Measurements from ENCODE around the gene CCR2.
"Not testable (repeated sequence)": the region's sequence is repeated elsewhere in the genome, so short reads cannot be mapped to it uniquely, and the experiment has no call there.

Gene CCR2

DNA sequence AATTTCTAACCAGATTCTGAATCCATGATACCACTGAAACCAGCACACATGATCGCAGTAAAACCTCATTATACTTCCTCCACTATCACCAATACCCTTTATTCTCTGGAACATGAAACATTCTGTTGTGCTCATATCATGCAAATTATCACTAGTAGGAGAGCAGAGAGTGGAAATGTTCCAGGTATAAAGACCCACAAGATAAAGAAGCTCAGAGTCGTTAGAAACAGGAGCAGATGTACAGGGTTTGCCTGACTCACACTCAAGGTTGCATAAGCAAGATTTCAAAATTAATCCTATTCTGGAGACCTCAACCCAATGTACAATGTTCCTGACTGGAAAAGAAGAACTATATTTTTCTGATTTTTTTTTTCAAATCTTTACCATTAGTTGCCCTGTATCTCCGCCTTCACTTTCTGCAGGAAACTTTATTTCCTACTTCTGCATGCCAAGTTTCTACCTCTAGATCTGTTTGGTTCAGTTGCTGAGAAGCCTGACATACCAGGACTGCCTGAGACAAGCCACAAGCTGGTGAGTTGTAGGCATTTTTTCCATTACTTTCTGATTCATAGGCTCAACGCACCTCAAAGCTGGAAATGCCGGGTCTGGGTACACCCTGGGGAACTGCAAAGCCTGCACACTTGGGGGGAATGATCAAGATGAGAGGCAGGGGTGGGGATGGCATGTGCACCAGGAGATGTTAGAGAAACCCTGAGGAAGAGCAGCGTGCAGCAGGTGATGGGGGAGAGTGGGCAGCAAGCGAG lies at the start of gene CCR2:
TSS of gene CCR2 (plus strand) at position 465 of the 764 bp plus-strand sequence. CDS start 3,417 bp downstream, outside the sequence.
- H3K9me3 Mint-ChIP-seq = peaks cover under 1% of the 10 kb centered on the region
- no peaks in the 10 kb centered on the region for H3K36me3 Mint-ChIP-seq (ENCODE audit: low read depth)
- H3K27me3 Mint-ChIP-seq = peaks cover 61% of the 10 kb centered on the region
- H3K4me1 Mint-ChIP-seq (ENCODE audit: low read depth) = peaks cover 89% of the 10 kb centered on the region
- DNase-seq = no peak
- H3K27ac Mint-ChIP-seq = peak within 1 kb of the TSS; percentile 85
- peak within 1 kb of the TSS; percentile 32 for H3K4me3 Mint-ChIP-seq

DNA sequence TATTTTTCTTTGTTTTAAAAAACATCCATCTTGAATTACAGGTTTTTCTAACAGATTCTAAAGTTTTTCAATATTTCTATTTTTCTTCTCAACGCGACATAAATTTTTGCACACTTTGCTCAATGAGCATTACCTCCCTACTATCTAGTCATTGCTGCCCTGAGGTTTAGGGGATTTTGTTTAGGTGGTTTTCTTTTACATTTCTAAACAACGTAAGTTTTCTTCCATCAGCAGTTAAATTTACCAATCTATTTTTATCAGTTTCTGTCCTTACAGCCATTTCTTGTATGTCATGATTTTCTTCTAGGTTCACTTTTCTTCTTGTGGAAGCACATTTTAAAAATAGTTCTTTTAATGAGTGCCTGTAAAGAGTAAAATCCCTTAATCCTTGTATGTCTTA lies 49.2 kb upstream of the CCR2 start:
- Mint-ChIP-seq H3K27ac (no peak overlapping the region), H3K27me3 (peaks cover 2% of the 10 kb centered on the region), H3K4me3 (no peak overlapping the region), H3K9me3 (no peaks in the 10 kb centered on the region), H3K4me1 (ENCODE audit: low read depth) (peaks cover 27% of the 10 kb centered on the region), H3K36me3 (ENCODE audit: low read depth) (no peaks in the 10 kb centered on the region)
- DNase-seq = no peak

DNA sequence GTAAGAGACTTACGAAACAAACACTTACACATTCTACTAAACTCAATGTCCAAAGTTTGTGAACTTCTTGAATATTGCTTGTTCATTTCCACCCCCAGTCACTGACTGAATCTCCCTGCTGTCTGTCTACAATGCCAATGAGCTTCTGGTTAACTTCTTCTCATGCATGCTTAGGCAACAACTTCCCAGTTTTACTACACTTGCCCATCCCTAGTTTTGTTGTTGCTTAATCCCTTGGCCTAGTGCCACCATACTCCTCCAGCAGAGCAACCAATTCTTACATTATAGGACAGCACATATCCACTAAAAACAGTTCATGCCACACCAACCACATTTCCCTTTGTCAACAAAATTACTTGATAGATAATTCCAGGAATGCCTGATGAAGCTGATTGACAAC lies 40.9 kb upstream of the CCR2 start:
- no peak overlapping the region for H3K4me3 Mint-ChIP-seq
- peaks cover 10% of the 10 kb centered on the region for H3K9me3 Mint-ChIP-seq
- H3K4me1 Mint-ChIP-seq (ENCODE audit: low read depth) = peaks cover 2% of the 10 kb centered on the region
- no peak overlapping the region for H3K27ac Mint-ChIP-seq
- no peaks in the 10 kb centered on the region for H3K36me3 Mint-ChIP-seq (ENCODE audit: low read depth)
- DNase-seq = no peak
- peaks cover 17% of the 10 kb centered on the region for H3K27me3 Mint-ChIP-seq

DNA sequence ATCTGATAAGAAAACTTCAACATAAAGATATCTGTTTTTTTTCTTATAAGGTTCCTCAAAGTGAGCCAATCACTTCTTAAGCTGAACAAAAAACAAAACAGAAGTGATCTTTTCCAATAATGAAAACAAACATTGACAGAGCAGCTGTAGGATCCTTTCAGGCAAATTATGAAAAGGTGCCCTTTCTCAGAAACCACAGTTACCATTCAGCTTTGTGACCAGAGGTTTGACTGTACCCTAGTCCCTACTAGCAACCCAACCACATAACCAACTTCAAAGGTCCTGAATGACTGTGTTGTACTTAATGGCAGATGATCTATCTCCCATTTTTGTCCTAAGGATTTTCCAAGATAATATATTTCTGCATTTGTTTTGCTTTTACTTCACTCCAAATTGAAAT lies 39.4 kb upstream of the CCR2 start:
- no peak overlapping the region for H3K4me3 Mint-ChIP-seq
- H3K27me3 Mint-ChIP-seq = peaks cover 17% of the 10 kb centered on the region
- peaks cover 2% of the 10 kb centered on the region for H3K4me1 Mint-ChIP-seq (ENCODE audit: low read depth)
- DNase-seq = no peak
- no peaks in the 10 kb centered on the region for H3K36me3 Mint-ChIP-seq (ENCODE audit: low read depth)
- H3K27ac Mint-ChIP-seq = no peak overlapping the region
- H3K9me3 Mint-ChIP-seq = peaks cover 10% of the 10 kb centered on the region

DNA sequence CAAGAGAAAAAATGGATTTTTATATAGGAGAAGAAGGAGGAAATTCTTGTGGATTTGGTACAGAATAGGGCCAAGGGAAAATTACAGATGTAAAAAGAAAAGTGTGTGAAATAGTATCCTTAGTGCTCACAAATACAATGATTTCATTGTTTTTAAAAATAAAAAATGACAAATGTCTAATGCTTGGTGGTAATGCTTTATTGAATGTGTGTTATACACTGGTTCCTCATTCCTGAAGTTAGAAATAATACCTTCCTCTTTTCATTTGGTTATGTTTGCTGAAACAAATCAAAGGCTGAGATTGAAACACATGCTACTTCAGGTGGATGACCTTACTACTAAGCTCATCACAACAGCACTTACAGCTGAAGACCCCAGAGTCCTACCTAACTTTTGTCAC lies 37.7 kb upstream of the CCR2 start:
- H3K4me1 Mint-ChIP-seq (ENCODE audit: low read depth) = peaks cover 2% of the 10 kb centered on the region
- no peak overlapping the region for H3K27ac Mint-ChIP-seq
- H3K27me3 Mint-ChIP-seq = peaks cover 12% of the 10 kb centered on the region

DNA sequence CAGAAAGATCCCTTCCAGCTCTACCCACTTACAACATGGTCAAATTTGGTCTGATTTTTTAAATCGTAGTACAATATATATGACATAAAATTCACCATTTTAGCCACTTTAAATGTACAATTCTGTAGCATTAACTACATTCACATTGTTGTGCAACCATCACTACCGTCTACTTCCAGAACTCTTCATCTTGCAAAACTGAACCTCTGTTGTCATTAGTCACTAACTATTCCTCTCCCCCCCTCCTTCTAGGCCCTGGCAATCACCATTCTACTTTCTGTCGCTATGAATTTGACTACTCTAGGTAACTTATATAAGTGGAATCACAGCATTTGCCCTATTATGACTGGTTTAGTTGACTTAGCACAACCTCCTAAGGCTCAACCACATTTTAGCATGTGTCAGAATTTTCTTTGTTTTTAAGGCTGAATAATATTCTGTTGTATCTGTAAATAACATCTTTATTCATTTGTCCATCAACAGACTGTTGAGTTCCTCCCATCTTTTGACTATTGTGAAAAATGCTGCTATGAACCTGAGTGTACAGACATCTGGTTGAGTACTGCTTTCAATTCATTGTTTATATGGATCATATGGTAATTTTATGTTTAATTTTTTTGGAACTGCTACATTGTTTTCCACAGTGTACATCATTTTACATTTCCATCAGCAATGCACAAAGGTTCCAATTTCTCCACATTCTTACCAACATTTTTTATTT lies 35.5 kb upstream of the CCR2 start:
- DNase-seq = no peak
- Mint-ChIP-seq H3K4me1 (ENCODE audit: low read depth) (peaks cover 2% of the 10 kb centered on the region), H3K27ac (no peak overlapping the region), H3K9me3 (peaks cover 10% of the 10 kb centered on the region), H3K4me3 (no peak overlapping the region), H3K27me3 (peaks cover 12% of the 10 kb centered on the region), H3K36me3 (ENCODE audit: low read depth) (no peaks in the 10 kb centered on the region)

More for the DNA sequence above, 37.7 kb upstream of the CCR2 start:
- peaks cover 10% of the 10 kb centered on the region for H3K9me3 Mint-ChIP-seq
- no peak overlapping the region for H3K4me3 Mint-ChIP-seq
- no peaks in the 10 kb centered on the region for H3K36me3 Mint-ChIP-seq (ENCODE audit: low read depth)
- DNase-seq = no peak

DNA sequence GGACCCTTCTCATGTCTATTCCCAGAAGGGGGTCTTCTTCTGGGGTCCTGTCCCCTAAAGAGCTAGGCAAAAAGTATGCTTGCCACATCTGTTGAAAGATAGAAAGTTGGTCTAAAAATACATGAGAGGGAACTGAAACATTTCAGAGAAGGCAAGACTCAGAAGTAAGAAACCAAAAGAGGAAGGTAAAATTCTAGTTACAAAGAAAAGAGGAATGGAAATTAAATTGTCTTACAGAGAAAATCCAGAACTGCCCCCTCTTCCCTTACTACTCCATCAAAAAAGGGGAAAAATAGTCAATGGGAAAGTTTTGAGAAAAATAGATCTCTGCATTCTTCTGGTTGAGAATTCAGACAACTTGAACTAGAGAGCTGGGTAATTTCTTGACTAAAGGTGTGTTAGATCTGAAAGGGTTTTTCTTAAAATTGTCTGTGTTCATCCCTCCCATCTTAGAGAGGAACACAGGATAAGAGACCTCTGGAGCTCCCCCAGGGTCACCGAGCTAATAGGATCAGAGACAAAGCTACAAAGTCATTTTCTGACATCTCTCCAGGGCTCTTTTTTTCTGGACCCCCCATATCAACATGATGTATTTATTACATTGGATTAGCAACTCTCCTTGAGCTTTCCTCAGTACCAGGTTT lies 32.3 kb upstream of the CCR2 start:
- no peak overlapping the region for H3K4me3 Mint-ChIP-seq
- H3K27me3 Mint-ChIP-seq = peaks cover 12% of the 10 kb centered on the region
- no peaks in the 10 kb centered on the region for H3K36me3 Mint-ChIP-seq (ENCODE audit: low read depth)
- no peak for DNase-seq
- peaks cover 7% of the 10 kb centered on the region for H3K9me3 Mint-ChIP-seq
- peaks cover 5% of the 10 kb centered on the region for H3K4me1 Mint-ChIP-seq (ENCODE audit: low read depth)
- H3K27ac Mint-ChIP-seq = no peak overlapping the region

DNA sequence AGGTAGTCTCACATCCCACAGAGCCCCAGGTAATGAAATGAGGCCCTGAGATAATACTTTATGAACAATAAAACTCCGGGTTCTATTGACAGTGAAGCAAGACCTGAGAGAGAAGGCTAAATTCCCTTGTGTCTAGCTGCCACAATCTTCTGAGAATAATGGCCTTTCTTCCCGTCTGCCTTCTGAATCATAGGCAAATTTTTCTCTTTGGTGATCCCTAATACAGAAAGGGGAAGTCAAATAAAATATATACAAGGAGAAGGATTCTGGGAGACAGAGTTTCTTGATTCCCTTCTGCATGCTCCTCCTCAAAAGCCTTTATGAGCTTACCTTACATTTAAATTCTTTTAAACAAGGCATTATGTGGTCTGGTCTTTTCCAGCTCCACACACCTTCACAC lies 29.9 kb upstream of the CCR2 start:
- no peak overlapping the region for H3K4me3 Mint-ChIP-seq

DNA sequence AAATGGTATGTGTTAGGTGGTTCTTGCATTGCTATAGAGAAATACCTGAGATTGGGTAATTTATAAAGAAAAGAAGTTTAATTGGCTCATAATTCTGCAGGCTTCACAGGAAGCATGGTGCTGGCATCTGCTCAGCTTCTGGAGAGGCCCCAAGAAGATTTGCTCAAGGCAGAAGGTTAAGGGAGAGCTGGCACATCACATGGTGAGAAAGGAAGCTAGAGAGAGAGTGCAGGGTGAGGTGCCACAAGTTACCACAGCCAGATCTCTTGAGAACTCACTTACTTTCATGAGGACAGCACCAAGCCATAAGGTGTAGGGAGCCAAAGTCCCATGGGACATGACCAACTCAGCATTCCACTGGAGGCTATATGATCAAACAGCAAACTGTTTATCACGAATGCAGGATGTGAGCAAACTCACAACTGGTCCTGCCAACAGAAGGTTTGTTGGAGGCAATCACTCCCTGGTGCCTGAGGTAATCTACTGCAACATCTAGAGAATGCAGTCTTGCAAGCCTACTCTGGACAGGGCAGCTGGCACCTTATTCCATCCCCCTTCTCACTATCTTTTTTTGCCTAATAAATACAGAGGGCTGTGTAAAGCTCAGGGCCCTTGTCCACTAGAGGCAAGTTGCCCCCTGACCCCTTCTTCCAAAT lies 28.1 kb upstream of the CCR2 start:
- Mint-ChIP-seq H3K4me1 (ENCODE audit: low read depth) (peaks cover 5% of the 10 kb centered on the region), H3K27me3 (peaks cover 9% of the 10 kb centered on the region), H3K9me3 (no peaks in the 10 kb centered on the region), H3K4me3 (no peak overlapping the region), H3K27ac (no peak overlapping the region), H3K36me3 (ENCODE audit: low read depth) (no peaks in the 10 kb centered on the region)
- DNase-seq = no peak

More for the DNA sequence above, 29.9 kb upstream of the CCR2 start:
- Mint-ChIP-seq H3K27me3 (peaks cover 12% of the 10 kb centered on the region), H3K4me1 (ENCODE audit: low read depth) (peaks cover 5% of the 10 kb centered on the region), H3K27ac (no peak overlapping the region), H3K9me3 (no peaks in the 10 kb centered on the region), H3K36me3 (ENCODE audit: low read depth) (no peaks in the 10 kb centered on the region)
- no peak for DNase-seq

DNA sequence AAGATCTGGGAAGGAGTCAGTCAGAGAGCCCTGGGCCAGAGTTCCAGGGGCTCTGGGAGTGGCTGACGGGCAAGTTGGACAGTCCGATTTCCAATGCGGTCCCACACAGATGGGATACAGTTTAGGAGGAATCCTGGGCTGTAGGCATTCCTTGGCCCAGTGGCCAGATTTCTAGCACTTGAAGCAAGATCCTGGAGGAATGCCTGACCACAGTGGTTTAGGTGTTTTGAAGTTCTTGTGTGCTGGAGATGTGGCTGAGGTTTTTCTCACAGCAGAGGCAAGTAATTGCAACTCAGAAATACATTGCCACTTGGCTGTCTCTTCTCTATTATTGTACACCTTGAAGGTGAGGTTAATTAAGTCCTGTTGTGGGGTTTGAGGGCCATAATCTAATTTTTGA lies 23.2 kb upstream of the CCR2 start:
- H3K4me3 Mint-ChIP-seq; H3K36me3 Mint-ChIP-seq (ENCODE audit: low read depth); DNase-seq; H3K27ac Mint-ChIP-seq; H3K9me3 Mint-ChIP-seq: not testable (repeated sequence)
- Mint-ChIP-seq H3K27me3 (peaks cover 25% of the 10 kb centered on the region), H3K4me1 (ENCODE audit: low read depth) (peaks cover 11% of the 10 kb centered on the region)

DNA sequence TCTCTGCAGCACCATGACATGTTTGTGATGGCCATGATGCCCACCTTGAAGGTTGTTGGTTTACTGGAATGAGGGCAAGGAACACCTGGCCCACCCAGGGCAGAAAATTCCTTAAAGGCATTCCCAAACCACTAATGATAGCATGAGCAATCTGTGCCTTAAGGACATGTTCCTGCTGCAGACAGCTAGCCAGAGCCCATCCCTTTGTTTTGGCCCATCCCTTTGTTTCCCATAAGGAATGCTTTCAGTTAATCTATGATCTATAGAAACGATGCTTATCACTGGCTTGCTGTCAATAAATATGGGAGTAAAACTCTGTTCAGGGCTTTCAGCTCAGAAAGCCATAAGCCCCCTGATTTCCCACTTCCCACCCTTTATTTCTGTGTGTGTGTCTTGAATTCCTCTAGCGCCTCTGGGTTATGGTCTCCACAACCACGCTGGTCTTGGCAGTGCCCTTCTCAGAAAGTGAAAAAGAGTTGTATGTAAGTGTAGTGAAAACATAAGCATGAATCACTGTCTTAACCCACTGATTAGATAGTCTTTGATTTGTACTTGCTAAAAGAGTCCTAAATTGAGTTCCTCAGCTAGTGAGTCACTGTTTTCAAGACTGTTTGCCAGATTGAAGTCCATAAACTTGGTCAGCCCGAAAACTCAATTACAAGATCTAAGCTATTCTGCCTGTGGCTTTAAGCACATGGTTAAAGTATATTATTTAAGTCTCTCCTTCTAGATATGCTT lies 19.0 kb upstream of the CCR2 start:
- Mint-ChIP-seq H3K27me3 (peaks cover 25% of the 10 kb centered on the region), H3K4me3 (no peak overlapping the region), H3K36me3 (ENCODE audit: low read depth) (peaks cover 8% of the 10 kb centered on the region), H3K9me3 (peaks cover 16% of the 10 kb centered on the region), H3K4me1 (ENCODE audit: low read depth) (peaks cover 19% of the 10 kb centered on the region), H3K27ac (peak overlapping the region; percentile 34)
- DNase-seq = no peak

DNA sequence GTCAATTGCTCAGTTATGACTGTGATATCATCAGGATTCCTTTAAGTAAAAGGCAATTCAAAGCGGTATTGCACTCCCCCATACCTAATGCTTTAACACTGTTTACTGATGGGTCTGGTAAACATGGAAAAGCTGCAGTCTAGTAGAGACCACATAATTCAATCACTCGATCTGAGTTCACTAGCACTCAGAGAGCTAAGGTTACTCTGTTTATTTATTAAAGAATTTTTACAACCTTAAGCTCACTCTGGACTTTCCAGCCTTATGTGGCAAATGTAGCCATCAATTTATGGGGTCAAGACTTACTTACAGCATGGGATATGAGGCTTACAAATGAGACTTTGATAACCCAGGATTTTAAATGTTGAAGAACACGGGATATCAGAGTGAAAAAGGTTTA lies 18.4 kb upstream of the CCR2 start:
- Mint-ChIP-seq H3K4me3 (no peak overlapping the region), H3K4me1 (ENCODE audit: low read depth) (peaks cover 19% of the 10 kb centered on the region), H3K9me3 (peaks cover 18% of the 10 kb centered on the region), H3K27ac (no peak overlapping the region), H3K36me3 (ENCODE audit: low read depth) (peaks cover 8% of the 10 kb centered on the region), H3K27me3 (peaks cover 25% of the 10 kb centered on the region)
- DNase-seq = no peak

DNA sequence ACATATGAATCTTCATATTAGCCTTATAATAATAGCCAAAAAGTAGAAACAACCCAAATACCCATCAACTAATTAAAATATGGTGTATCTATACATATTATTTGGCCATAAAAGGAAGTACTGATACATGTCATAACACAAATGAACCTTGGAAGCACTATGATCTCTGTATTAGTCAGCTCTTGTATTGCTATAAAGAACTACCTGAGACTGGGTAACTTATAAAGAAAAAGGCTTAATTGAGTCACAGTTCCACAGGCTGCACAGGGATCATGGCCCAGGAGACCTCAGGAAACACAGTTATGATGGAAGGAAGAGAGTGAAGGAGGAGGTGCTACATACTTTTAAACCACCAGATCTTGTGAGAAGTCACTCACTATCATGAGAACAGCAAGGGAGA lies 16.0 kb upstream of the CCR2 start:
- H3K27me3 Mint-ChIP-seq = peaks cover 6% of the 10 kb centered on the region
- H3K4me3 Mint-ChIP-seq = no peak overlapping the region
- peaks cover 8% of the 10 kb centered on the region for H3K36me3 Mint-ChIP-seq (ENCODE audit: low read depth)
- H3K9me3 Mint-ChIP-seq = peaks cover 18% of the 10 kb centered on the region
- no peak overlapping the region for H3K27ac Mint-ChIP-seq
- H3K4me1 Mint-ChIP-seq (ENCODE audit: low read depth) = peaks cover 19% of the 10 kb centered on the region
- no peak for DNase-seq

DNA sequence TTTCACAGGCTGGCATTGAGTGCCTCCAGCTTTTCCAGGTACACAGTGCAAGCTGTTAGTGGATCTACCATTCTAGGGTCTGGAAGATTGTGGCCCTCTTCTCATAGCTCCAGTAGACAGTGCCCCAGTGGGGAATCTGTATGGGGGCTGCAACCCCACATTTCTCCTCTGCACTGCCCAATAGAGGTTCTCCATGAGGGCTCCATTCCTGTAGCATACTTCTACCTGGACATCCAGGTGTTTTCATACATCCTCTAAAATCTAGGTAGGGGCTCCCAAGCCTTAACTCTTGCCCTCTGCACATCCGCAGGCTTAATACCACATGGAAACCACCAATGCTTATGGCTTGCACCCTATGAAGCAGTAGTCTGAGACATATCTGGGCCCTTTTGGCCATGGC lies 15.1 kb upstream of the CCR2 start:
- H3K36me3 Mint-ChIP-seq (ENCODE audit: low read depth) = peaks cover 8% of the 10 kb centered on the region
- H3K27ac Mint-ChIP-seq = no peak overlapping the region
- DNase-seq = no peak
- H3K27me3 Mint-ChIP-seq = no peaks in the 10 kb centered on the region
- peaks cover 18% of the 10 kb centered on the region for H3K9me3 Mint-ChIP-seq
- peaks cover 19% of the 10 kb centered on the region for H3K4me1 Mint-ChIP-seq (ENCODE audit: low read depth)
- no peak overlapping the region for H3K4me3 Mint-ChIP-seq

Data from activated T-cell treated with anti-CD3 and anti-CD28 coated beads, Interleukin-2, amount 50 U/mL, for 24 hours (primary cell).